Adipocyte (in vitro differentiated cells): ENCODE measurements around the gene PDE6D.
"Not testable (repeated sequence)": the region's sequence is repeated elsewhere in the genome, so short reads cannot be mapped to it uniquely, and the experiment has no call there.

Experiments used
- DNase-seq: peaks from one replicate; pipeline ENCODE4 v3.0.0-alpha.2; 2015; ENCODE audit warnings: low read depth
- H3K27me3 ChIP-seq: replicated peaks from 2 replicates; pipeline ENCODE4 v1.7.0; 2013; ENCODE audit warnings: mild to moderate bottlenecking, low read length, moderate library complexity; ENCODE audit not compliant: control insufficient read depth, insufficient read depth
- H3K36me3 ChIP-seq: 2 replicates; pipeline ENCODE4 v1.7.0; 2013; ENCODE audit warnings: low read length, mild to moderate bottlenecking, moderate library complexity; ENCODE audit not compliant: control insufficient read depth, insufficient read depth, severe bottlenecking
- H3K4me1 ChIP-seq: 2 replicates; pipeline ENCODE4 v1.7.0; 2013; ENCODE audit warnings: mild to moderate bottlenecking, low read length, moderate library complexity; ENCODE audit not compliant: control insufficient read depth, insufficient read depth
- H3K4me3 ChIP-seq: 2 replicates; pipeline ENCODE4 v1.7.0; 2013; ENCODE audit warnings: mild to moderate bottlenecking, low read length, moderate library complexity
- H3K9ac ChIP-seq: 2 replicates; pipeline ENCODE4 v1.7.0; 2013; ENCODE audit warnings: mild to moderate bottlenecking, low read length, moderate library complexity
- H3K9me3 ChIP-seq: 2 replicates; pipeline ENCODE4 v1.7.0; 2013; ENCODE audit warnings: mild to moderate bottlenecking, low read length, moderate library complexity; ENCODE audit not compliant: control insufficient read depth

The PDE6D gene

DNA sequence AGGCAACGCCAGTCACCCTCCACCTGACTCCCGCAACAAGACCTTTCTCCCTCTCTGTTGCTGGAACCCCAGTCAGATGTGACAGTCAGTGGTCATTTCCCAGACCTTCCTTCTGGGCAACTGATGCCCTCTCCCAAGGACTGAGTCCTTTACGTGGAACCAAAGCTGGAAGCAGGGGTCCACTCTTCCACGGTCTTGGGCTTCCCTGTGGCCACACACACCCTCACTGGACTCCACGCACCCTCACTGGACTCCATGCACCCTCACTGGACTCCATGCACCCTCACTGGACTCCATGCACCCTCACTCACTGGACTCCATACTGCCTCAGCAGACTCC, 65.6 kb downstream of the PDE6D start:
- Histone ChIP-seq H3K9ac (peak overlapping the region; percentile 15), H3K4me3 (no peak overlapping the region), H3K4me1 (peaks cover 65% of the 10 kb centered on the region), H3K27me3 (no peaks in the 10 kb centered on the region), H3K36me3 (peaks cover 17% of the 10 kb centered on the region), H3K9me3 (no peaks in the 10 kb centered on the region)
- no peak for DNase-seq

DNA sequence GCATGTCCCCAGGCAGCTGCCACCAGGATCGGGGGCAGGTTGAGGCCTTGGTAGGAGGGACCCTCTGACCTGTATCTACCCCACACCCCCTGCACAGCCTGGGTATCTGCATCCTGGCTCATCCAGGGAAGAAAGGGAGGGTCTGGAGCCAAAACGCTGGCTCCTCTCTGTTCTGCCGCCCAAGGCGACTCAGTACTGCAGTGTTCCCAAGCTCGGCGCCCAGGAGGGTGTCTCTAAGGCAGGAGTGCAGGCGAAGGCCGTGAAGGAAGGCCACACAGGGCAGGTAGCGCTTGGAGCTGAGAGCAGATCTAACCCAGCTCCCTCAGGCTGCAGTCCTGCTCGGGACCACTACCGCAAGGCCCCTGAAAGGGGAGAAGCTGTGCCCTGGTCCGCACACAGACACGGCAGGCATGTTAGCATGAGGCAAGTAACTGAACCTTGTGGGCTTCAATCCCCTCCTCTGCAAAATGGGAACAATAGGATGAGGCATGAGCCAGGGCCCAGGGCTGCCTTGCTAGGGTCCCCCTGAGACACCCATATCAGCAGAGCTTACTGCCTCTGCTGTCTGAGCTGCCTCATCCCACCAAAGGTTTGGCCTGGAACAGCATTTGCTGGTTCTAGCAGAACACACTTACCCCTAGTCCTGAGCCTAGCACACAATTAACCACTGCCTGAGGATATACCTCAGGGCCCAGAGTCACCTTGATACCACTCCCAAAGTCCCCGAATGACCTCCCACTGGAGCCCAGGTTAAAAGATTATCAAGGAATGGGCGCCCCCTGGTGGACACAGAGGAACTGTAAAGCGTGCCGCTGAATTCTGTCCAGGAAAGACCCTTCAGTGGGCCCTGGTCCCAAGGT, 66.2 kb downstream of the PDE6D start:
- Histone ChIP-seq H3K9me3 (no peaks in the 10 kb centered on the region), H3K9ac (peak overlapping the region; percentile 68), H3K27me3 (no peaks in the 10 kb centered on the region), H3K4me3 (no peak overlapping the region), H3K4me1 (peaks cover 65% of the 10 kb centered on the region), H3K36me3 (peaks cover 17% of the 10 kb centered on the region)
- peak; percentile 89 for DNase-seq

DNA sequence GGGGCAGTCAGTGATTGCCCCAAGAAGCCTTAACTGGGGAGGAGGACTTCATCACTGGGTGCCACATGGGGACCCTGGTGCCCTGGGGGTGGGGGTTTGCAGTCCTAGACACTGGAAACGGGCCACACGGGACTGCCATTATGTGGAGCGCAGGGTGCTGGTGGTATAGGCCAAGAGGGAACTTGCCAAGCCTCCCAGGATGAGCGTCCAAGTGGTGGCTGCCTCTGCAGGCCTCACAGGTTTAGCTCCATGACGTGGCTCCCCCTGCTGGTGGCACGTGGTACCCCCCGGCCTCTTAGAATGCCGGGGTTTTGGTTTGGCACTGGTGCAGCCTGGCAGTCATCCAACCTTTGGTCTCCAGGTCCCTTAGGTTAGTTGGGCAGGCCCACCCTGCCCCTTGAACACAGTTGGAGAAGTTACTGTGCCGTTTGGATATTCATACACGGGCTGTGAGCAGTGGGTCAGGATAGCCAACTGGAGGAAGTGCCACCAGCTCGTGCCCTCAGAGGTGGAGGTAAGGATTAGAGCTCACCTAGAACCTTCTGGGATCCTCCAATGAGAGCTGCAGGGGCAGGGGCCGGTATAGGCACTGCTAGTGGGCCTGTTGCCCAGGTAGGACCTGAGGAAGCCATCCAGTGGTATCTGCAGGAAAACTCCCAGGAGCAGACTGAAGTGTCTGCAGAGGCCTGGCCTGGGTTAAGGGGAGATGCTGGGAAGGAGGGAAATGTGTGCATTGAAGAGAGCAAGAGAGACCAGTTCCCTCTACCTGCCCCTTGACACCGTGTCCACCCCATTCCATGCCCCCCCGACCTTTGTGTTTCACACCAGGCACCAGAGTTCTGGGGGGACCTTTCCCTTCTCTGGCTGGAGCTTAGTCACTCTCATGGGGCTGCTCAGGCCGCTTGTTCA, 67.1 kb downstream of the PDE6D start:
- H3K4me3 ChIP-seq: no peak overlapping the region
- H3K27me3 ChIP-seq: no peaks in the 10 kb centered on the region
- peaks cover 65% of the 10 kb centered on the region for H3K4me1 ChIP-seq
- H3K9me3 ChIP-seq: no peaks in the 10 kb centered on the region
- DNase-seq: peak; percentile 94
- peaks cover 17% of the 10 kb centered on the region for H3K36me3 ChIP-seq
- peak overlapping the region; percentile 68 for H3K9ac ChIP-seq

DNA sequence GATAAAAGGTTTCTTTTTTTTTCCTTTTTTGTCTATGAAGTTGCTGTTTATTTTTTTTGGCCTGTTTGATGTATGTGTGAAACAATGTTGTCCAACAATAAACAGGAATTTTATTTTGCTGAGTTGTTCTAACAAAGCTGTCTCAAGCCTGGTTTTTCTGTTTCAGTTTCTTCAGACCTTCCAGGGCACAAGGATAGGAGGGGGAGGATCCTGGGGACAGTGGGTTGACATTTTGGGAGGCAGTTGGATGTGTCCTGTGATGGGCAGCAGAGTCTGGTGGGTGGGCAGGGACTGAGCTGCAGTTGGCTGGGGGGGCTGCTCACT, 67.7 kb downstream of the PDE6D start:
- H3K4me3 ChIP-seq, H3K27me3 ChIP-seq, H3K9me3 ChIP-seq: not testable (repeated sequence)
- Histone ChIP-seq H3K9ac (peak overlapping the region; percentile 68), H3K4me1 (peaks cover 65% of the 10 kb centered on the region), H3K36me3 (peaks cover 17% of the 10 kb centered on the region)
- peak; percentile 13 for DNase-seq

DNA sequence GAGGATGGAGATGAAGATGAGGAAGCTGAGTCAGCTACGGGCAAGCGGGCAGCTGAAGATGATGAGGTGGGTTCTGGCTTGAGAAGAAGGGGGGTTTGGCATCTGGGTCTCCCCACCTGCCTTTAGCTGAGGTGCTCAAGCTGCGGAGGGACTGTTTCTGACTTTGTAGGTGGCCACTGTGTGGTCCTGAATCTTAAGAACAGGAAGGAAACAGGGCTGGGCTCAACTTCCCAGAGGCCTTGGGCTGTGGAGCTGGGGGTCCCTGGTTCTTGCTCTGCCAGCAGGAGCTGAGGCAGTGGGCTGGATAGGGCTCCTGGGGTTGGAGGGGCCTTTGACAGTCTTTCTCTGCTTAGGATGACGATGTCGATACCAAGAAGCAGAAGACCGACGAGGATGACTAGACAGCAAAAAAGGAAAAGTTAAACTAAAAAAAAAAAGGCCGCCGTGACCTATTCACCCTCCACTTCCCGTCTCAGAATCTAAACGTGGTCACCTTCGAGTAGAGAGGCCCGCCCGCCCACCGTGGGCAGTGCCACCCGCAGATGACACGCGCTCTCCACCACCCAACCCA, 68.5 kb downstream of the PDE6D start:
- peak overlapping the region; percentile 95 for H3K4me3 ChIP-seq
- H3K27me3 ChIP-seq, H3K9me3 ChIP-seq, DNase-seq: not testable (repeated sequence)
- peak overlapping the region; percentile 96 for H3K9ac ChIP-seq
- peaks cover 59% of the 10 kb centered on the region for H3K4me1 ChIP-seq
- H3K36me3 ChIP-seq: peaks cover 17% of the 10 kb centered on the region

DNA sequence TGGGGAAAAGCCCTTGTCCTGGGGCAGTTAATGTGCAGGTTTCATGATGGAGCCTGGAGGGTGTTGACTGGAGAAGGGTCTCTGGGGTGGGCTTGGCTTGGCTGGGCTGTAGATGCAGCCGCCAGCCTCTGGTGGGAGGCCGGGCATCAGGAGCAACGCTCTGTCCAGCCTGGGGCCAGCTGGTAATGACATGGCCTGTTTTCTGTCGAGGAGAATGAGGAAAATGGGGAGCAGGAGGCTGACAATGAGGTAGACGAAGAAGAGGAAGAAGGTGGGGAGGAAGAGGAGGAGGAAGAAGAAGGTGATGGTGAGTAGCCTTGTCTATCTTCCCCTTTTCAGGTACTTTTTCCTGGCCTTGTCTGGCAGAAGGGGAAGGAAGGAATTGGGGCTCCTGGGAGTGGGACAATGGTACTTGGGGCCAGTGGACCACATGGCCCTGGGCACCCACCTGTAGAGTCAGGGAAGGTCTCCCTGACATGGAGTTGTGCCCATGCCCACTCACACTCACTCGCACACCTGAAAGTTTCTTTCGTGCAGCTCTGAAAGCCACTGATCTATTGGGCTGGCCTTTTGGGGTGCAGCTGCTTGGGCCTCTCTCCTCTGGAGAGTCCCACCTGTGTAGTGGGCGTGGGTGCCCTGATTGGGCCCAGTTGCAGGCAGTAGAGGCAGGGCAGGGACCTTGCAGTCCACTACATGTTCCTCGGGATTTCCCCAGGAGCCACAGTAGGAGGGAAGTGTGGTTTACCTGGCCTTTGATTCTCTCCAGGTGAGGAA, 69.2 kb downstream of the PDE6D start:
- Histone ChIP-seq H3K4me3 (peak overlapping the region; percentile 95), H3K4me1 (peaks cover 53% of the 10 kb centered on the region), H3K9ac (peak overlapping the region; percentile 96), H3K27me3 (no peaks in the 10 kb centered on the region), H3K36me3 (peaks cover 17% of the 10 kb centered on the region), H3K9me3 (no peaks in the 10 kb centered on the region)
- peak; percentile 11 for DNase-seq

DNA sequence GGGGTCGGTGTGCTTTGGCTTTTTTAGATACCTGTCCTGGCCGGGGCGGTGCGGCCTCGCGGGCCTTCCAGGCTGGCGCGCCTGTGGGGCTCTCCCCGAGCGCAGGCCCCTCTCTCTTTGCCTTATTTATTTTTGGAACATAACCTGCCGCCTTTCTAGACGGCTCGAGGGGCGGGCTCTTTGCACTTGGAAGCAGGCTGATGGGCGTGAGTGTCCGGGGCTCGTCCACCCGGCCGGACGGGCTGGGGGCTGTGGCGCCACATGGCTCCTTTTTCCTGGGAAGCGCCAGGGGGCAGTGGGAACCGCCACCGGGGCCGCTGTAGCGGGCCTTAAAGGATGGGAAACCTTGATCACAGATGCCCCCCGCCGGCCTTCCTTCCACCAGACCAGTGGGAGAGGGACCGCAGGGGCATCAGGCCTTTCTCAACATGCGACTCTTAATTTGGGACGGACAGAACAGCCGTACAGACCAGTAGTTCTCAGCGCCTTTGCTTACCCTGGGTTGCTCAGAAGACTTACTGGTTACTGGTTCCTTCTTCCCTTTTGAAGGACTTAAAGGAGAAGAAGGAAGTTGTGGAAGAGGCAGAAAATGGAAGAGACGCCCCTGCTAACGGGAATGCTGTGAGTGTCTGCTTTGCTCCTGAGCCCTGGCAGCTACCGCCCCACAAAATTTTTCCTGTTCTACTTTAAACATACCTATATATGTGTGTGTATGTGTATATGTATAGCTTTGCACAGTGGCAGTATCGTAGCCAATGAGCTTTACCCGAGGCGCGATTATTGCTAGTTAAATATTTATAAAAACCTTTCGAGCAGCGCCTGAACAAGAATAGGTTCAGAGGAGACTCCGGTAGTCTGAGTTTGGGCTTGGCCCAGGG, 70.0 kb downstream of the PDE6D start:
- peak; percentile 60 for DNase-seq

DNA sequence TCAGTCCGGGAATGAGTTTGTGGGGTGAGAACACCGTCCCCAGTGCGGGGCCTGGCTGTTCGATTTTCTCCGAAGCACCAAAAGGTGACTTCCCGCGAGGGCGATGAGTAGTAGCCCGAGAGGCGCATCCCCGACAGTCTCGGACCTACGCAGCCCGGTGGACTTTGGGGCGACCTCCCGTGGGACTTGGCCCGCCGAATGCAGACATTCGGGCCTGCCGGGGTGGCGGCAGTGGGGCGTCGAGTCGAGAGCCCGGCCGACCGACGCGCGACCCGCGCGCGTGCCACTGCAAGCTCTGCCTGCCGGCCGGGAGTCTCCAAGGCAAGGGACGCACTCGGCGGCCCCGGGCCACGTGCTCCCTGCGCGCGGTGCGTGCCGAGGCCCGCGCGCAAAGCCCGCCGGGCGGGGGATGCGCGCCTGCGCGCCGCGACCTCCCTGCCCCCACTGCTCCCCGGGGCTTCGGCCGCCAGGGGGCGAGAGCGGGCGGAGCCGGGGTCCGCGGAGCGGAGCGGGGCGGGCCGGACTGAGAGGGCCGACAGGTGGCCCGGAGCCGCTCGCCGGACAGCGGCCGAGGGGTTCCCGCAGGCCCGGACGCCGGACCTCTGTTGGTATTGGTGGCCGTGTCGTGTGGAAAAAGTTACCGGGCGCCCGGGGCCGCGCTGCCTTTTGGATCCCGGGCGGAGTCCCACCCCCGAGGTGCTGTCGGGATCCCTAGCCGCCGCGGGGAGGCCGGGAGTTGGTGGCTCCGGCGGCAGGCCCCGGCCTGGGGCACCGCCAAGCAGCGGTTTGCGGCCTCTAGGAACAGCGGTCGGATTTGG, 70.9 kb downstream of the PDE6D start:
- no peaks in the 10 kb centered on the region for H3K27me3 ChIP-seq
- H3K36me3 ChIP-seq: peaks cover 17% of the 10 kb centered on the region
- peak overlapping the region; percentile 95 for H3K4me3 ChIP-seq
- H3K4me1 ChIP-seq: peaks cover 41% of the 10 kb centered on the region
- DNase-seq: peak; percentile 94
- H3K9ac ChIP-seq: peak overlapping the region; percentile 96
- H3K9me3 ChIP-seq: no peaks in the 10 kb centered on the region

More for the DNA sequence above, 70.0 kb downstream of the PDE6D start:
- Histone ChIP-seq H3K27me3 (no peaks in the 10 kb centered on the region), H3K4me3 (peak overlapping the region; percentile 95), H3K9me3 (no peaks in the 10 kb centered on the region), H3K9ac (peak overlapping the region; percentile 96), H3K36me3 (peaks cover 17% of the 10 kb centered on the region), H3K4me1 (peaks cover 47% of the 10 kb centered on the region)

DNA sequence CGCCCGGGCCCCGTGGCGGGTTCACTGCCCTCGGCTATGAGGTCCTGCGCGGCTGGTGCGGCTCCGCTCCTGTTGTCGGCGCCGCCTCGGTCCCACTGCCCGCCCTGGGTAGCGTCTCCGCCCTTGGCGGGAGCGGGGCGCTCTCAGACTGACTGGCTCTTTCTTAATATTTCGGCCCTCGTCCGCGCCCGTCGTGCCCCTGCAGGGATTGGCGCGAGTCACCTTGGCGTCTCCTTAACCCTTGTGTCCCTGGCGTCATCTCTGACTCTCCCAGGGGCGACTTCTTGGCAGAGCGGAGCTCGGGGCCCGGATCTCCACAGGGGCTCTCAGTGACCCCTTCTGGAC, 71.5 kb downstream of the PDE6D start:
- H3K9me3 ChIP-seq: no peaks in the 10 kb centered on the region
- peak overlapping the region; percentile 96 for H3K9ac ChIP-seq
- peak overlapping the region; percentile 95 for H3K4me3 ChIP-seq
- H3K36me3 ChIP-seq: peaks cover 17% of the 10 kb centered on the region
- no peaks in the 10 kb centered on the region for H3K27me3 ChIP-seq
- peak; percentile 60 for DNase-seq
- peaks cover 35% of the 10 kb centered on the region for H3K4me1 ChIP-seq
